SJCRH30 (cell line): ENCODE results near the gene PIEZO1. TPM values are rescaled to one million over a fixed set of nuclear protein-coding genes. Genes with fewer than 3 reads are reported as not detected.

Experiments used
- DNase-seq, 2 experiments: peaks; one replicate each; pipeline ENCODE4 v3.0.0-alpha.2; 2015 to 2020
- H3K27ac ChIP-seq: fragments of 250-450 bp; sonication (Bioruptor Pico); 2 replicates; pipeline ENCODE4 v1.5.1; 2020; ENCODE audit warnings: mild to moderate bottlenecking, moderate library complexity
- H3K27me3 ChIP-seq: fragments of 250-450 bp; sonication (Bioruptor Pico); 2 replicates; pipeline ENCODE4 v1.5.1; 2020; ENCODE audit warnings: mild to moderate bottlenecking, moderate library complexity
- H3K36me3 ChIP-seq: fragments of 250-450 bp; sonication (Bioruptor Pico); 2 replicates; pipeline ENCODE4 v1.5.1; 2020; ENCODE audit warnings: mild to moderate bottlenecking, moderate library complexity
- H3K4me1 ChIP-seq: fragments of 250-450 bp; sonication (Bioruptor Pico); 2 replicates; pipeline ENCODE4 v1.5.1; 2020; ENCODE audit warnings: mild to moderate bottlenecking, moderate library complexity
- H3K4me3 ChIP-seq: fragments of 250-450 bp; sonication (Bioruptor Pico); 2 replicates; pipeline ENCODE4 v1.5.1; 2020; ENCODE audit warnings: mild to moderate bottlenecking, moderate library complexity
- H3K9me3 ChIP-seq: fragments of 250-450 bp; sonication (Bioruptor Pico); replicated peaks from 2 replicates; pipeline ENCODE4 v1.5.1; 2020; ENCODE audit warnings: mild to moderate bottlenecking, moderate library complexity
- total RNA-seq: library from RNA; depleted of rRNA; stranded (reverse); fragments of >200 nt; shearing (Covaris generic); gene quantifications from 2 replicates; pipeline ENCODE4 v1.2.3, GENCODE V29; 2014

Gene PIEZO1
- total RNA-seq, 1 experiment from 2014 or later = 28.1 TPM

DNA sequence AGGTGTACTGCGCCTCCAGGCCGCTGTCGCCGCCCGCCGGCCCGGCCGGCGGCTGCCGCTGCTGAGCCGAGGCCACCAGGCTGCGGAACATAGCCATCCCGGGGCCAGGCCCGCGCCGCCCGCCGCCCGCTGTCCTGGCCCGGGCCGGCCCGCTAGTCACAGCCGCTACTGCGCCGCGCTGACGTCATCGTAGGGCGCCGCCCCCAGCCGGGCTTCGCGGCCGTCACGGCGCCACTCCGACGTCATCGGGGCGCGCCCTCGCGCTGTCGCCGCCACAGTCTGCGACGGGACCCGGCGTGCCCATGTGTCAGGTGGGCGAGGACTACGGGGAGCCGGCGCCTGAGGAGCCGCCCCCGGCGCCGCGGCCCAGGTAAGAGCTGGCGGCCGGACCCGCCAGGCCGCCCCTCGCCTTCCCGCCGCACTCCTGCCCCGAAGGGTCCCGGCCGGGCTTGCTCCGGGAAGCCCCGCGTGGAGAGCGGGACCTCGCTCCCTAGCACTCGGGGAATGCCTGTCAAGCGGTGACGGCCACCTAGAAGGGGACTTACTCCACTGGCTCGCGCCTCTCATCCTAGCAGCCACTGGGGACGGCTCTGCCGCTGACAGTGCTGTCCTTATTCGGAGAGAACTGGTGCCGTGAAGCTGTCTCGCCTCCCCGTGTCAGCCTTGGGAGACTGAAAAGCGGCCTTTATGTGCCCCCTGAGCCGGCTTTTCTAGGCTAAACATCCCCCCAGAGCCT, 78.6 kb downstream of the PIEZO1 start, which contains the start of the genes CTU2 and RNF166:
Gene CTU2 (plus strand): TSS at position 275 of the 736 bp plus-strand sequence. CDS start 28 bp downstream, at position 303.
Gene RNF166 (minus strand): TSS at position 180 of the 736 bp plus-strand sequence. CDS start 83 bp downstream, at position 97.
- Histone ChIP-seq H3K27me3 (no peaks in the 10 kb centered on the region), H3K4me1 (no peaks in the 10 kb centered on the region; the same call in 1 of the 2 replicates), H3K27ac (no peak within 1 kb of the TSS), H3K9me3 (no peaks in the 10 kb centered on the region), H3K36me3 (no peaks in the 10 kb centered on the region), H3K4me3 (peak within 1 kb of the TSS; percentile 97)
- DNase-seq = peak; percentile 71 to 77

DNA sequence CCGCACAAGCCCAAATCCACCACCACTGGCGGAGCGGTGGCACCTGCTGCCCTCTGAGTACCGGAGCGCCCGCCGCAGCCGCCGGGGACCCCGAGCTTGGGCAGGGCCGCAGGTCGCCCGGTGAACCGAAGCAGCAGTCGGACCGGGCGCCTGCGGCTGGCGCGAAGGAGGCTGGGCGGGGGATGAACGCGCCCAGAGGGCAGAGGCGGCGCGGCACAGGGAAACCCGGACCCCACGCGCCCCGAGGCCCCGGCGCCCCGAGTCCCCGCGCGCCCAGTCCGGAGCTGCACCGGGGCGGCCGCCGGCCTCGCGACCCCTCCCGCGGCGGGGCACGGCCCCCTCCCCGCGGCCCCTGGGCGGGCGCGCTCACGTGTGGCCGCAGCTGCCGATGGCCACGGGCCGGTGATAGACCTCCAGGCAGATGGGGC, 79.2 kb downstream of the PIEZO1 start:
- Histone ChIP-seq H3K27me3 (no peaks in the 10 kb centered on the region), H3K4me3 (peak overlapping the region; percentile 97), H3K4me1 (no peaks in the 10 kb centered on the region; the same call in 1 of the 2 replicates), H3K27ac (no peak overlapping the region), H3K36me3 (no peaks in the 10 kb centered on the region), H3K9me3 (no peaks in the 10 kb centered on the region)
- no peak for DNase-seq

DNA sequence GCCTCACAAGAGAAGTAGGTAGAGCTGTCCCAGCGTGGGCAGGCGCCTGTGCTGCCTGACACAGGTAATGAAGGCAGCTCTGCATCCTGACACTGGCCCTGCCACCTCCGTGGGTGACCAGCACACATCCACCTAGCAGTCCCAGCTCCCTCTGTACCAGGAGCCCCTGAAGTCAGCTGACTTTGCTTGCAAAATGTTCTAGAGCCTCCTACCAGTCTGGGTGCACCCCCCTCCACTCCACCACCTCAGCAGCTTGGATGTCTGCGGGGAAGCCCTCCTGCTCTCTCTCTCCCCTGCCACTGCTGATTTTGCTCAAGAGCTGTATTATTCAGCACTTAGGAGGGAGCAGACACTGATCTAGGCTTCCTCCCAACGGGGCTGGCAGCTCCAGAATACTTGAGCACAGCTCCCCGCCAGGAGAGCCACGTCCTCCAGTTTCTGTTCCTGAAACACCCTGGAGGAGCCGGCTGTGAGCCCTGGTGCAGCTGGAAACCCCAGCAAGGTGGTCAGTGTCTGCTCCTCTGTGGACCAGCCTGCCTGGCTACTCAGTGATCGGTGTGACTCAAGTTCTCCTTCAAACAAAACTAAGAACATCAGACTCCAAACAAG, 79.8 kb downstream of the PIEZO1 start:
- H3K4me1 ChIP-seq = no peaks in the 10 kb centered on the region; the same call in 1 of the 2 replicates
- no peak for DNase-seq
- H3K9me3 ChIP-seq = no peaks in the 10 kb centered on the region
- H3K27me3 ChIP-seq = no peaks in the 10 kb centered on the region
- no peaks in the 10 kb centered on the region for H3K36me3 ChIP-seq
- peak overlapping the region; percentile 97 for H3K4me3 ChIP-seq
- no peak overlapping the region for H3K27ac ChIP-seq

DNA sequence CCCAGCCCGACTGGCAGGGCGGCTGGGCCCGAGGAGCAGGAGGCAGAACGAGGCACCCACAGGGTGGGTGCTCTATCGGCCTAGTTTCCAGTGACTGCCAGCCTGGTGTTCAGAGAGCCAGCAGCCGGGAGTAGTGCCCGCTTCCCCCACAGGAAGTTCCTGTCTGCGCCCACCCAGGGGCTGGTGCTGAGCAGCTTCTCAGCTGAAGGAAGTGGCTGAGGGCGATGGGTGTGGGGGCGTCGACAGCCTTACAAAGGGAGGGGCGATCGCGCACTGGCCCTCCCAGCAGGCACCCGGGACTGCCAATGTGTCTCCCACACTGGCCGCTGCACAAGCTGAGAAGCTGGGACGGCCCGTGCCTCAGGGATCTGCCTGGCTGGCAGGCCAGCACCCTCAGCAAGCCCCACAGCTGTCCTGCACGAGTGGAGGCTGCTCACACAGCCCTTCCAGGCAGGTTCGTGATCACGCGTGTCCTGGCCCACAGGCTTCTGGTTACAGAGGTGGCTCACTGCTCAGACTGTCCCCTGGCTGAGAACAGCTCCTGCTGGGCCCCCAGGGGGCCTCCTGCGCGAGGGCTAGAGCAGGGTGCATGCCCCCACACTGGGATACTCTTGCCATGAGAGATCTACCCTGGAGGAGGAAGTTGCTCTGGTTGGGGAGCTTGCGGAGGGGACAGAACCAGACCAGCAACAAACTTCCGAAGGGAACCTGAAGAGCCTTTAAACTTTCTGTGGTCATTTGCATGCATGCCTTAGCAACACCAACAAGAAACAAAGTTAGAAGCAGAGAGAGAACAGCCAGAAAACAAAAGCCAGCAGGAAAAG, 81.3 kb downstream of the PIEZO1 start:
- no peak for DNase-seq
- Histone ChIP-seq H3K9me3 (no peaks in the 10 kb centered on the region), H3K4me1 (no peaks in the 10 kb centered on the region; the same call in 1 of the 2 replicates), H3K27ac (no peak overlapping the region), H3K27me3 (no peaks in the 10 kb centered on the region), H3K36me3 (no peaks in the 10 kb centered on the region), H3K4me3 (no peak overlapping the region)

GRCh38 chr16:88702371-88703210, 82.4 kb downstream of the PIEZO1 start:
- no peaks in the 10 kb centered on the region; the same call in 1 of the 2 replicates for H3K4me1 ChIP-seq
- H3K4me3 ChIP-seq = no peak overlapping the region
- DNase-seq = no peak
- no peaks in the 10 kb centered on the region for H3K27me3 ChIP-seq
- no peak overlapping the region for H3K27ac ChIP-seq
- H3K9me3 ChIP-seq = no peaks in the 10 kb centered on the region
- no peaks in the 10 kb centered on the region for H3K36me3 ChIP-seq

GRCh38 chr16:88701581-88702370, 83.2 kb downstream of the PIEZO1 start:
- H3K9me3 ChIP-seq = no peaks in the 10 kb centered on the region
- no peaks in the 10 kb centered on the region for H3K4me1 ChIP-seq
- no peak for DNase-seq
- no peaks in the 10 kb centered on the region for H3K27me3 ChIP-seq
- no peaks in the 10 kb centered on the region for H3K36me3 ChIP-seq
- H3K27ac ChIP-seq = no peak overlapping the region
- H3K4me3 ChIP-seq = no peak overlapping the region

DNA sequence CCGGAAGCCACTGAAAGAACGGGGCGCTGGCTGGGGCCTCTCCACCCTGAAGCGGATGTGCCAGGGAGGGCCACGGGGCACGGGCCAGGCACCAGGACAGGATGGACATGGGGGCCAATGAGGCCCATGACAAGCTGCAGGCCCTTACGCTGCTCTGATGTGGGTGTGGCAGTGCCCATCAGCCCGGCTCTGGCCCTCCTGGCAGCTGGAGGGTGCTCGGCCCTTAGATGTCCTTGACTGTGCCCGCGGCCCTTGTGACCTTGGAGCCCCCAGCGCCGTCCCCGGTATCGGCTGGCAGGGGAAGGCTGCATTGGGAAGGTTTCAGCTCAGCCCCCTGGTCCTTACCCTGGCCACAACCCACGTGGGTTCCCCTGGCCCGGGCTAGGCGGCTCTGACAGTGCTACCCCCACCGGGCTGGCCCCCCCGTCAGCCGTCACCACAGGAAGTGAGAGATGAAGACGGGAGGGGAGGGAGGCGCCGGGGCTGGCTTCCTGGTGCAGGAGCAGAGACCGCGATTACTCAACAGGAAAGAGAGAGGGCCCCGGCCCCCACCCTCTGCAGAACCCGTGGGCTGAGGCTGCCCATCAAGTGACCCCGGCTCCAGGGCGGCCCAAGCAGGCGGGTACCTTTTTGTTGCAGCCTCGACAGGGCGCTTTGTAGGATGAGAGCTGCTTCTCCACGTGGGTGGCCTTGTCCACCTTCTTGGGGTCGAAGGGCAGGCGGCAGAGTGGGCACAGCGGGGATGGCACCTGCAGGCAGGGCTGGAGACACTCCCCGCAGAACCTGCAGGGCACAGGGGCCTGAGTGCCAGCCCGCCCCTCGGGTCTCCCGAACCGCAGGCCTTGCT, 84.2 kb downstream of the PIEZO1 start:
- Histone ChIP-seq H3K9me3 (no peaks in the 10 kb centered on the region), H3K36me3 (no peaks in the 10 kb centered on the region), H3K27me3 (no peaks in the 10 kb centered on the region), H3K4me1 (no peaks in the 10 kb centered on the region), H3K27ac (no peak overlapping the region), H3K4me3 (no peak overlapping the region)
- no peak for DNase-seq

GRCh38 chr16:88700322-88700635, 84.7 kb downstream of the PIEZO1 start:
- H3K4me1 ChIP-seq = no peaks in the 10 kb centered on the region
- DNase-seq = no peak
- H3K4me3 ChIP-seq = no peak overlapping the region
- H3K27me3 ChIP-seq = no peaks in the 10 kb centered on the region
- H3K36me3 ChIP-seq = no peaks in the 10 kb centered on the region
- no peak overlapping the region for H3K27ac ChIP-seq
- H3K9me3 ChIP-seq = no peaks in the 10 kb centered on the region

GRCh38 chr16:88699180-88699579, 85.8 kb downstream of the PIEZO1 start:
- no peak overlapping the region for H3K27ac ChIP-seq
- no peak for DNase-seq
- no peaks in the 10 kb centered on the region for H3K36me3 ChIP-seq
- no peaks in the 10 kb centered on the region for H3K27me3 ChIP-seq
- H3K9me3 ChIP-seq = no peaks in the 10 kb centered on the region
- no peaks in the 10 kb centered on the region for H3K4me1 ChIP-seq
- H3K4me3 ChIP-seq = no peak overlapping the region

GRCh38 chr16:88698646-88699045, 86.4 kb downstream of the PIEZO1 start:
- Histone ChIP-seq H3K9me3 (no peaks in the 10 kb centered on the region), H3K27ac (no peak overlapping the region), H3K36me3 (no peaks in the 10 kb centered on the region), H3K4me1 (no peaks in the 10 kb centered on the region), H3K27me3 (no peaks in the 10 kb centered on the region), H3K4me3 (no peak overlapping the region)
- DNase-seq = no peak

GRCh38 chr16:88697831-88698615, 87.0 kb downstream of the PIEZO1 start:
- Histone ChIP-seq H3K36me3 (no peaks in the 10 kb centered on the region), H3K27me3 (no peaks in the 10 kb centered on the region), H3K27ac (no peak overlapping the region), H3K4me3 (no peak overlapping the region), H3K9me3 (no peaks in the 10 kb centered on the region), H3K4me1 (no peaks in the 10 kb centered on the region)
- no peak for DNase-seq

DNA sequence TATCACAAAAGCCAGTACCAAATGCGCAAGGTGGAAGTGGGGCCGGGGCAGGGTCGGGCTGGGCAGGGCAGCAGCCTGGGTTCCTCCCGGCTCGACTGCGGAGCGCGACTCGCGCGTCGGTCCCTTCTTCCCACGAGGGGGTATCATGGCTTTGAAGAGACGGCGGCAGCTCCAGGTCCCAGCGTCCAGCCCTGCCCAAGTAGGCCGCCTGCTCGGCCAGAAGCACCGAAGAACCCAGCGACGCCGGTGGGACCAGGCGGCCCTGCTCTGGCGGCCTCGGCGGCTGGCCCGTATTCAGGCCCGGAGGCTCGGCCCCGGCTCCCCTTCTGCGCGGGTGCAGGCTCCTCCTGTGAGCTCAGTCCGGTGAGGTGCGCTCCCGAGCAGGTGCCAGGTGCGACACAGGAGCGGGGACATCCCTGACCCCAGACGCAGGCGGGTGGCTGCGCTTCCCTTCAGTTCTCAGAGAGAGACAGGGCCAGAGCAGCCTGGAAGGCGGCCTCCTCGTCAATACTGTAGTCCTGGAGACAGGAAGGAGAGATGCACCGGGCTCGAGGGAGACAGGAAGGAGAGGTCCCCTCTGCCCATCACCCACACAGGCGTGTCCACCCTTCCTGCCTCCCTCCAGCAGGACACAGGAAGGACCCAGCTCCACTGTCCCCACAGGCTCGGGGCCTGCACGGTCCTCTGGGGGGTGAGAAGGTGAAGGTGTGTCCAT, 87.7 kb downstream of the PIEZO1 start:
- H3K9me3 ChIP-seq = no peaks in the 10 kb centered on the region
- no peaks in the 10 kb centered on the region for H3K4me1 ChIP-seq
- DNase-seq = no peak
- no peaks in the 10 kb centered on the region for H3K27me3 ChIP-seq
- H3K27ac ChIP-seq = no peak overlapping the region
- H3K4me3 ChIP-seq = no peak overlapping the region
- H3K36me3 ChIP-seq = no peaks in the 10 kb centered on the region
